OCI-LY7 (cell line): ENCODE measurements around the gene SCG3. TPM values are rescaled to one million over a fixed set of nuclear protein-coding genes. Genes with fewer than 3 reads are reported as not detected.
A peak's percentile ranks its signal among the peaks of the same experiment; 100 is the strongest.
"Not testable (repeated sequence)": the region's sequence is repeated elsewhere in the genome, so short reads cannot be mapped to it uniquely, and the experiment has no call there.

Experiments
- BruUV-seq: library from RNA; stranded (reverse); fragments of 400-500 nt; replicated peaks from 2 replicates; lab custom pipeline; 2021; lab: Mats Ljungman, UMichigan
- CTCF ChIA-PET: fragments of 300-600 bp; sonication (Branson Sonifier 250); formaldehyde crosslinking; loops from one replicate; lab custom pipeline; 2022; ENCODE audit warnings: antibody characterized with exemption; ENCODE audit not compliant: unreplicated experiment; lab: Charles Lee
- POLR2A ChIA-PET: fragments of 300-600 bp; sonication (Branson Sonifier 250); formaldehyde crosslinking; loops from one replicate; lab custom pipeline; 2022; ENCODE audit warnings: antibody characterized with exemption; lab: Charles Lee
- DNase-seq: peaks from one replicate; pipeline ENCODE4 v3.0.0-alpha.2; 2015; ENCODE audit warnings: low spot score
- H2AFZ ChIP-seq: fragments of 200-600 bp; sonication (generic), shearing (Covaris generic); 2 replicates; pipeline ENCODE4 v1.6.1; 2014; ENCODE audit warnings: mild to moderate bottlenecking, antibody characterized with exemption, low read length, moderate library complexity
- H3K27ac ChIP-seq: fragments of 200-600 bp; sonication (generic); 2 replicates; pipeline ENCODE4 v1.5.1; 2014; ENCODE audit warnings: mixed run types, low read depth, mild to moderate bottlenecking, moderate library complexity, low read length, inconsistent platforms; ENCODE audit not compliant: poor library complexity, severe bottlenecking
- H3K36me3 ChIP-seq: fragments of 200-600 bp; sonication (generic); 2 replicates; pipeline ENCODE4 v1.6.1; 2014; ENCODE audit warnings: mild to moderate bottlenecking, antibody characterized with exemption, low read length, moderate library complexity, mixed read lengths; ENCODE audit not compliant: insufficient read depth
- H3K4me1 ChIP-seq: fragments of 200-600 bp; sonication (generic); 2 replicates; pipeline ENCODE4 v1.5.1; 2014; ENCODE audit warnings: mild to moderate bottlenecking, low read length; ENCODE audit not compliant: insufficient read depth, poor library complexity, severe bottlenecking
- H3K4me2 ChIP-seq: fragments of 200-600 bp; sonication (generic); 2 replicates; pipeline ENCODE4 v1.6.1; 2014; ENCODE audit warnings: mild to moderate bottlenecking, low read length
- H3K4me3 ChIP-seq: fragments of 200-600 bp; sonication (generic); 2 replicates; pipeline ENCODE4 v1.5.1; 2014; ENCODE audit warnings: mild to moderate bottlenecking, low read depth, low read length; ENCODE audit not compliant: poor library complexity, severe bottlenecking
- H3K79me2 ChIP-seq: fragments of 200-600 bp; sonication (generic); 2 replicates; pipeline ENCODE4 v1.6.1; 2016; ENCODE audit warnings: low read depth, mild to moderate bottlenecking, low read length, moderate library complexity, mixed read lengths; ENCODE audit not compliant: insufficient read depth
- H3K9me2 ChIP-seq: fragments of 200-600 bp; sonication (generic); 2 replicates; pipeline ENCODE4 v1.6.1; 2016; ENCODE audit warnings: mild to moderate bottlenecking, low read length, mixed read lengths; ENCODE audit not compliant: insufficient read depth
- H3K9me3 ChIP-seq: fragments of 200-600 bp; sonication (generic); 2 replicates; pipeline ENCODE4 v1.6.1; 2014; ENCODE audit warnings: mild to moderate bottlenecking, mixed run types, low read length, mixed read lengths
- H4K20me1 ChIP-seq: fragments of 200-600 bp; sonication (generic); 2 replicates; pipeline ENCODE4 v1.6.1; 2014; ENCODE audit warnings: mild to moderate bottlenecking, antibody characterized with exemption, low read length, moderate library complexity, mixed read lengths; ENCODE audit not compliant: insufficient read depth
- EZH2phosphoT487 ChIP-seq: fragments of 200-600 bp; sonication (generic); IDR thresholded peaks from 2 replicates; pipeline ENCODE4 v1.6.1; 2018; ENCODE audit warnings: low read depth, borderline replicate concordance, mild to moderate bottlenecking, mixed run types, antibody characterized with exemption, low read length, moderate library complexity, mixed read lengths
- intact Hi-C: fragments of 100-400 bp; cut with micrococcal nuclease; formaldehyde crosslinking; loops from one replicate; pipeline ENCODE4 v1.10.0; 2022; ENCODE audit not compliant: unreplicated experiment
- total RNA-seq, 2 experiments: library from RNA; depleted of rRNA in 1 of 2; stranded (reverse); fragments of >200 nt in 1 of 2; shearing (Covaris generic) in 1 of 2; gene quantifications; 2 replicates each; pipeline ENCODE4 v1.2.3, GENCODE V29; 2014 to 2022
- TF ChIP-seq, protein P1 (sequence below): fragments of 200-600 bp; sonication (generic); conservative IDR thresholded peaks from 2 replicates; pipeline ENCODE4 v1.5.1; 2014; ENCODE audit warnings: mild to moderate bottlenecking, antibody characterized with exemption, low read length, moderate library complexity, mixed read lengths

Gene SCG3
- total RNA-seq, 2 experiments from 2014 or later, result not detected

DNA sequence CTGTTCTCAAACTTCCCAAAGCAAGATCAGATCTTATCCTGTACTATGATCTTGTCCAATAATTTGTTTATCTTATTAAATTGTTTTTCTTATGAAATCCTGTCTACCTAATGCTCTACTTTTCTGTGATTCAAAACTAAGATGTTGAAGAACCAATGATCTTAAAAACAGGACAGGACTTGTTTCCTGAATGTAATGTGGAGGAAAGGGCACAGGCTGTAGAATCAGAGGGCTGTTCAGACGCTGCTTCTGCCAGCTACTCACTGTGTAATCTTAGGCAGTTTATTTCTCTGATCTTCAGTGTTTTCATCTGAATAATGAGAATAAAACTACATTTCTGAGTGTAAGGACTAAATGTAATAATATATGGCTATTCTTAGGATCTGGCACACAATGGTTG lies 38.6 kb upstream of the SCG3 start:
- Histone ChIP-seq H4K20me1 (no peaks in the 10 kb centered on the region), H3K36me3 (no peaks in the 10 kb centered on the region), H3K4me3 (no peak overlapping the region), H3K4me2 (no peak overlapping the region), H3K4me1 (peaks cover 4% of the 10 kb centered on the region), H3K9me3 (no peaks in the 10 kb centered on the region), H2AFZ (no peak overlapping the region), H3K27ac (no peak overlapping the region), H3K9me2 (no peaks in the 10 kb centered on the region), H3K79me2 (no peaks in the 10 kb centered on the region)
- DNase-seq, result no peak
- intact Hi-C loops, result no loop called here
- BruUV-seq, result no TSS peak
- TF ChIP-seq EZH2phosphoT487, result no peak
- TF ChIP-seq, protein P1, sequence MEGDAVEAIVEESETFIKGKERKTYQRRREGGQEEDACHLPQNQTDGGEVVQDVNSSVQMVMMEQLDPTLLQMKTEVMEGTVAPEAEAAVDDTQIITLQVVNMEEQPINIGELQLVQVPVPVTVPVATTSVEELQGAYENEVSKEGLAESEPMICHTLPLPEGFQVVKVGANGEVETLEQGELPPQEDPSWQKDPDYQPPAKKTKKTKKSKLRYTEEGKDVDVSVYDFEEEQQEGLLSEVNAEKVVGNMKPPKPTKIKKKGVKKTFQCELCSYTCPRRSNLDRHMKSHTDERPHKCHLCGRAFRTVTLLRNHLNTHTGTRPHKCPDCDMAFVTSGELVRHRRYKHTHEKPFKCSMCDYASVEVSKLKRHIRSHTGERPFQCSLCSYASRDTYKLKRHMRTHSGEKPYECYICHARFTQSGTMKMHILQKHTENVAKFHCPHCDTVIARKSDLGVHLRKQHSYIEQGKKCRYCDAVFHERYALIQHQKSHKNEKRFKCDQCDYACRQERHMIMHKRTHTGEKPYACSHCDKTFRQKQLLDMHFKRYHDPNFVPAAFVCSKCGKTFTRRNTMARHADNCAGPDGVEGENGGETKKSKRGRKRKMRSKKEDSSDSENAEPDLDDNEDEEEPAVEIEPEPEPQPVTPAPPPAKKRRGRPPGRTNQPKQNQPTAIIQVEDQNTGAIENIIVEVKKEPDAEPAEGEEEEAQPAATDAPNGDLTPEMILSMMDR, result no peak
- ChIA-PET CTCF (no interaction called here), POLR2A (no interaction called here)

DNA sequence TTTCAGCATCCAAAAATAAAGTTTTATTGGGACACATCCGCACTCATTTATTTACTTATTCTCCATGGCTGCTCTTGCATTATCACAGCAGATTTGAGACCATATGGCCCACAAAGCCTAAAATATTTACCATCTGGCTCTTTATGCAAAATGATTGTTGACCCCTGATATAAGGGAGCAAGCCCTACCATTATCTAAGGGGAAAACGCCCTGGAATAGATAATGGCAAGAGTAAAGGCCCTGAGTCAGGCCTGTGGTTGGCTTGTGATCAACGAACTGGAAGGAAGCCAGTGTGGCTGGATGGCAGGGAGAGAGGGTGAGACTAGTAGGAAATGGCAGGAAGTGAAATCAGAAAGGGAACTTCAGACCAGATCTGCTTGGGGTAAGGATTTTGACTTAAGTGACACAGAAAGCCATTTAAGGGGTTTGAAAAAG lies 34.2 kb upstream of the SCG3 start:
- Histone ChIP-seq H3K4me3 (no peak overlapping the region), H3K9me3 (no peaks in the 10 kb centered on the region), H3K4me2 (peak overlapping the region; percentile 19; the same call in 1 of the 2 replicates), H3K27ac (no peak overlapping the region), H2AFZ (no peak overlapping the region), H4K20me1 (no peaks in the 10 kb centered on the region), H3K4me1 (peaks cover 4% of the 10 kb centered on the region), H3K36me3 (no peaks in the 10 kb centered on the region), H3K9me2 (no peaks in the 10 kb centered on the region), H3K79me2 (no peaks in the 10 kb centered on the region)
- DNase-seq, result peak; percentile 3
- ChIA-PET POLR2A (no interaction called here), CTCF (no interaction called here)
- no peak for TF ChIP-seq EZH2phosphoT487
- TF ChIP-seq, protein P1, result no peak
- BruUV-seq, result no TSS peak
- intact Hi-C loops, result no loop called here

DNA sequence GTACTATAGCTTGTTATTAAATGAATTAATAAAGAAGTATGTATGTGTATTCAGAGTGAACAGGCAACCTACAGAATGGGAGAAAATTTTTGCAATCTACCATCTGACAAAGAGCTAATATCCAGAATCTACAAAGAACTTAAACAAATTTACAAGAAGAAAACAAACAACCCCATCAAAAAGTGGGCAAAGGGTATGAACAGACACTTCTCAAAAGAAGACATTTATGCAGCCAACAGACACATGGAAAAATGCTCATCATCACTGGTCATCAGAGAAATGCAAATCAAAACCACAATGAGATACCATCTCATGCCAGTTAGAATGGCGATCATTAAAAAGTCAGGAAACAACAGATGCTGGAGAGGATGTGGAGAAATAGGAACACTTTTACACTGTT lies 33.2 kb upstream of the SCG3 start:
- H3K79me2 ChIP-seq, H3K4me1 ChIP-seq, H3K4me3 ChIP-seq, H3K36me3 ChIP-seq, H2AFZ ChIP-seq, H3K9me2 ChIP-seq, H4K20me1 ChIP-seq, H3K27ac ChIP-seq, H3K9me3 ChIP-seq, BruUV-seq, intact Hi-C loops, POLR2A ChIA-PET, CTCF ChIA-PET, DNase-seq, H3K4me2 ChIP-seq: not testable (repeated sequence)

DNA sequence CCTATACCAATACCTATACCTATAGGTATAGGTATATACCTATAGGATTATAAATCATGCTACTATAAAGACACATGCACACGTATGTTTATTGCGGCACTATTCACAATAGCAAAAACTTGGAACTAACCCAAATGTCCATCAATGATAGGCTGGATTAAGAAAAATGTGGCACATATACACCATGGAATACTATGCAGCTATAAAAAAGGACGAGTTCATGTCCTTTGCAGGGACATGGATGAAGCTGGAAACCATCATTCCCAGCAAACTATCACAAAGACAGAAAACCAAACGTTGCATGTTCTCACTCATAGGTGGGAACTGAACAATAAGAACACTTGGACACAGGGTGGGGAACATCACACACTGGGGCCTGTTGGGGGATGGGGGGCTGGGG lies 32.7 kb upstream of the SCG3 start:
- CTCF ChIA-PET, H4K20me1 ChIP-seq, H3K9me3 ChIP-seq, POLR2A ChIA-PET, H3K4me3 ChIP-seq, DNase-seq, BruUV-seq, H3K9me2 ChIP-seq, H3K79me2 ChIP-seq, H3K4me2 ChIP-seq, H3K27ac ChIP-seq, H2AFZ ChIP-seq, H3K4me1 ChIP-seq, H3K36me3 ChIP-seq, intact Hi-C loops: not testable (repeated sequence)
